ENCODE results near the gene BCAS3.
"Not testable (repeated sequence)": the region's sequence is repeated elsewhere in the genome, so short reads cannot be mapped to it uniquely, and the experiment has no call there.

BCAS3 gene

DNA sequence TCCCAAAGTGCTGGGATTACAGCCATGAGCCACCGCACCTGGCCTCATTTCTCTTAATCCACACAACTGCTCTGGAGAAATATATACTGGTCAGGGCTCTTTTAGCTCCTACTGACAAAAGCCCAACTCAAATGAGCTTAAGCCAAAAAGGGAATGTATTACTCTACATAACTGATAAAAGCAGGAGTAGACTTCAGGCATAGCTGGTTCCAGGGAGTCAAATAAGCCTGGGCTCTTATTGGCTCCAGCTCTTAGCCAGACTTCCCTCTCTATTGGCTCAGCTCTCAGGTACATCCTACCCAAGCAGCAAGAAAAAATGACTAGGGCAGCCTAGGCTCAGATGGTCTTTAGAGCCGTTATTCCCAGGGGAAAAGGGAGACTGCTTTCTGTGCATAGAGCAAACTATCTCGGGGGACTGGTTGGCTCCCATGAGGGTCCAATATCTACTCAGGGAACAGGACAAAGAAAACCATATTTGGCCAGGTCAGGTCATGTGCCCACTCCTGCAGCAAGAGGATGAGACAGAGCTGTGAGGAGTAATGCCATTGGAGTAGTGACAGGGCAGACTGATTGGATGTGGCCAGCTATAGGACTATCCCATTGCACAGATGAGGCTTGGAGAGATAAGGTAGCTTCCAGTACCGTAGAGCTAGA, 743.2 kb downstream of the BCAS3 start:
- no peak for DNase-seq

DNA sequence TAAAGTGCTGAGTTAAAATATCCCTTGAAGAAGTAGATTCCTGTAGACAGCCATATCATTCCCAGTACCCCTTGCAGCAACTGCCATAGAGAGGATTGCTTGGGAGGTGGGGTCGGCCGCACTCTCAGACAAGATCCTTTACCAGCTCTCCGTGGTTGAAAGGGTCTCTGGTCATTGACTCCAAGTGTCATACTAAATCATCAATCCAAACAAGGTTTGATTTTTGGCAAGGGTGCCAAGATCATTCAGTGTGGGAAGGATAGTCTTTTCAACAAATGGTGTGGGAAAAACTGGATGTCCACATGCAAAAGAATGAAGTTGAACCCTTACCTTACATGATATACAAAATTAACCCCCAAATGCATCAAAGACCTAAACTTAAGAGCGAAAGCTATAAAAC, 743.8 kb downstream of the BCAS3 start:
- no peak for DNase-seq

DNA sequence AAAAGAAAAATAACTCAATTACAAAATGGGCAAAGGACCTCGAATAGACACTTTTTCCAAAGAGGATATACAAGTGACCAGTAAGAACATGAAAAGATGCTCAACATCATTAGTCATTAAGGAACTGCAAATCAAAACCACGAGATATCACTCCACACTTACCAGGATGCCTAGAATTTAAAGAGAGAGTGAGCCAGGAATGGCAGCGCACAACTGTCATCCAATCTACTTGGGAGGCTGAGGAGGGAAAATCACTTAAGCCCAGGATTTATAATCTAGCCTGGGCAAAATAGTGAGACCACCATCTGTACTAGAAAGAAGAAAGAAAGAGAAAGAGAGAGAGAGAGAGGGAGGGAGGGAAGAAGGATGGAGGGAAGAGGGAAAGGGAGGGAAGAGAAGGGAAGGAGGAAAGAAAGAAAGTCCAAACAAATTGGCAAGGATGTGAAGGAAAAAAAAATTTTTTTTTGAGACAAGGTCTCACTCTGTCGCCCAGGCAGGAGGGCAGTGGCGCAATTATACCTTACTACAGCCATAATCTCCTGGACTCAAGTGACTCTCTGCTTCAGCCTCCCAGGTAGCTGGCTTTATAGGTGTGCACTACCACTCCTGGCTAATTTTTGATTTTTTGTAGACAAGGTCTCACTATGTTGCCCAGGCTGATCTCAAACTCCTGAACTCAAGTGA, 744.6 kb downstream of the BCAS3 start:
- no peak for DNase-seq

DNA sequence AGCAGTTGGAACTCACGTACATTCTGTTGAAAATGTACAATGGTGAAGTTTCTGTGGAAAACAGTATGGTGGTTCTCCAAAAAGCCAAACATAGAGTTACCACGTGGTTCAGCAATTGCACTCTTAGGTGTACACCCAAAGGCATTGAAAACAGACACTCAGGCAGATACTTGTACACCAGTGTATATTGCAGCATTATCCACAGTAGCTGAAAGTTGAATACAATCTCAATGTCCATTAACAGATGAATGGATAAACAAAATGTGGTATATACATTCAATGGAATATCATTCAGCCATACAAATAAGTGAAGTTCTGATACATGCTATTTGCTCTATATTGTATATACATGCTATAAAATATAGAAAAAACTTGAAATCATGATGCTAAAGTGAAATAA, 745.2 kb downstream of the BCAS3 start:
- no peak for DNase-seq

DNA sequence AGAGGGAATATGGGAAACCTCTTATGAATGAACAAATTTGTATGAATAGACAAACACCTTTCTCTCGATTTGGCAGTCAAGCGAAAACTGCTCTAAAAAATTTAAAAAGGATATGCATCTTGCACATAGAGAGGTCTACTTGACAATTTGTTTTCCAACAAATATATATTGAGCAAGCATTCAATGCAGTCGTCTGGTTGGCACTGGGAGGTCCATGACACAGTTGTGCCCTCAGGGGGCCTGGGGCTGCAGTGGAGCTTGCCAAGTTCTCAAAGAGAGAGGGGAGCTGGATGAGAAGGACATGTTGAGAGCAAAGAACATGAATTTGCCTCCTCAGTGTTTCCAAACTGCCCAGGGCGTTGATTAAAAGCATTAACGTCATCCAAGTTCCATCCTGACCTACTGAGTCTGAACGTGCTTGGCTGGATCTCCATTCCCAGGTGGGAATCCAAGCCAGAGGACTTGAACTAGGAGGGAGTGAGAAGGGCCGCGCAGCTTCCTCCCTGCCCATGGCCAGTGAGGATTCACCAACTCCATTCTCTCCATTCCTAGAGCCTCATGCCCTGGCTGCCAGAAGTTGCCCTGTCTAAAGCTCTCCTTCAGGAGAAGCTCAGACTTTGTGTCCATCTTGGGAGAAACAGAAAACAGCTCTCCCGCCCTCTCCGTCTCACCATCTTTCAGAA, 746.5 kb downstream of the BCAS3 start:
- DNase-seq: no peak

DNA sequence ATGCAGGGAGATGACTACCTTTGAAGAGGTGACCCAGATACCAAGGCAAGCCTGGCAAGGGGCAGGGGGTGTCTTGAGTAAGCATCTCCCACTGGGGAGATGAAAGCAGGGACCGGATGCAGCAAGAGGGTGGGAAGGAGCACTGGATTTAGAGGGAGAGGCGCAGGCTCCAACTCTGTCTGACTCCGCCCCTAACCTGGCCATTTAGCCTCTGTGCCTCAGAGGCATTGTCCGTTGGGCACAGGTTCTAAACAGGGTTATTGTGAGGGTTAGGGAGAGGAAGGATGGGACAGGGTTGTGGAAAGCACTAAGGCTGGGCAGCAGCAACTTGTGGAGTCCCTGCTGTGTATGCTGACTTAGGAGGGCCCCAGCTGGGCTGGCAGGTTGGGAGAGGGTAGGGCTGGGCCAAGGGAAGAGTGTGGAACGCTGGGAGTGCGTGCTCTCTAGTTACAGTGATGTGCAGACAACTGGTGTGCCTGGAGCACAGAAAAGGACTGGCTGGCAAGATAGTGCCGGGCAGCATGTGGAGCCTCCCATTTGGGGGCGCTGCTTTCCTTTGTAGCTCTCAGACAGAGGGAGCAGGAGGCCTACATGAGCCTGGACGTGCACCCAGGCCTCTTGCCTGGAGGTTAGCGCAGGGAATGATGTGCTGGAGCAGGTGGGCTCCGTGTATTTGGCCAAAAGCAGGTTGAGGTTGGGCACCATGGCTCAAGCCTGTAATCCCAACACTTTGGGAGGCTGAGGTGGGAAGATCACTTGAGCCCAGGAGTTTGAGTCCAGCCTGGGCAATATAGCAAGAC, 748.2 kb downstream of the BCAS3 start:
- no peak for DNase-seq

DNA sequence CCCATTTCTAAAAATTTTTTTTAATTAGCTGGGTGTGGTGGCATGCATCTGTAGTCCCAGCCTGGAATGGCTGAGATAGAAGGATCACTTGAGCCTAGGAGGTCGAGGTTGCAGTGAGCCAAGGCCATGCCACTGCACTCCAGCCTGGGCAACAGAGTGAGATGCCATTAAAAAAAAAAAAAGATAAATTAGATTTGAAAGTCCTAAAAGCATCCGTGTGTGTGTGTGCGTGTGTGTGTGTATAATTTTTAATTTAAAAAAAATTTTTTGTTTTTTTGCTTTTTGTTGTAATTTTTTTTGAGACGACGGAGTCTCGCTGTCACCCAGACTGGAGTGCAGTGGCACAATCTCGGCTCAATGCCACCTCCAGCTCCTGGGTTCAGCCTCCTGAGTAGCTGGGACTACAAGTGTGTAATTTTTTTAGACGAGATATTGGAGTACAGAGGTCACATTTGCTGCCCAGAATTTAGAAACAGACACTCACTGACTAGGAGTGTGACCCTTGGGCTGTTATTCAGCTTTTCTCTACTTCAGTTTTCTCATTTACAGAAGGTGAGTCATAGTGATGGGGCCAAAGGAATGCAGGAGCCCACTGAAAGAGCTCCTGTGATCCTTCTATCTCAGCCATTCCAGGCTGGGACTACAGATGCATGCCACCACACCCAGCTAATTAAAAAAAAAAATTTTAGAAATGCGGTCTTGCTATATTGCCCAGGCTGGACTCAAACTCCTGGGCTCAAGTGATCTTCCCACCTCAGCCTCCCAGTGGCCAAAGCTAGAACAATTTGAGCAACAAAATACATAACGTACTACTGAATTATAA, 749.0 kb downstream of the BCAS3 start:
- no peak for DNase-seq

DNA sequence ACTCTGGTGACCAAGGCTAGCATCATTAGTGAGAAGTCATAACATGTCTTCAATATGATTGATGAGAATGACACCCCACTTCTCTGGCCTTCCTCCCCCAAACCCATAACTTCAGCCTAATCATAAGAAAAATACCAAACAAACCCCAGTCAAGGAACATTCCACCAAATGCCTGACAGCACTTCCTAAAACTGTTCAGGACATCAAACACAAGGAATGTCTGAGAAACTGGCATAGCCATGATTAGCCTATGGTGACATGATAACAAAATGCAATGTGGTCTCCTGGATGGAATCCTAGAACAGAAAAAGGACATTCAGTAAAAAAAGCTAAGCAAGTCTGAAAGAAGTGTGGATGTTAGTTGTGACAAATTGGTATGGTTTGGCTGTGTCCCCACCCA, 749.9 kb downstream of the BCAS3 start:
- no peak for DNase-seq

DNA sequence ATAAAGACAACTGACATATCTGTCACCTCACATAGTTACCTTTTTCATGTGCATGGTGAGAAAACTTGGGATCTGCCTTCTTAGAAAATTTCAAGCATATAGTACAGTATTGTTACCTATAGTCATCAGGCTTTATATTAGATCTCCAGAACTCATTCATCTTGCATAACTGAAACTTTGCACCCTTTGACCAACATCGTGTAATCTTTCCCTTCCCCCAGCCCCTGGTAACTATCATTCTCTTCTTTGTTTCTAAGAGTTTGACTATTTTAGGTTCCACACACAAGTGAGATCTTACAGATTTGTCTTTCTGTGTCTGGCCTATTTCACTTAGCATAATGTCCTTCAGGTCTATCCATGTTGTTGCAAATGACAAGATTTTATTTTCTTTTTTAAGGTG, 751.6 kb downstream of the BCAS3 start:
- DNase-seq: no peak

DNA sequence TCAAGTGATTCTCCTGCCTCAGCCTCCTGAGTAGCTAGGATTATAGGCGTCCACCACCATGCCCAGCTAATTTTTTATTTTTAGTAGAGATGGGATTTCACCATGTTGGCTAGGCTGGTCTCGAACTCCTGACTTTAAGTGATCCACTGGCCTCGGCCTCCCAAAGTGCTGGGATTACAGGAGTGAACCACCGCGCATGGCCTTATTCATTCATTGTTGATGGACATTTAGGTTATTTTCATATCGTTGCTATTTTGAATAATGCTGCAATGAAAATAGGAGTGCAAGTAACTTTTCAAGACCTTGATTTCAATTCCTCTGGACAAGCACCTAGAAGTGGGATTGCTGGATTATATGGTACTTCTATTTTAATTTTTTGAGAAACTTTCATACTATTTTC, 752.2 kb downstream of the BCAS3 start:
- DNase-seq: not testable (repeated sequence)

DNA sequence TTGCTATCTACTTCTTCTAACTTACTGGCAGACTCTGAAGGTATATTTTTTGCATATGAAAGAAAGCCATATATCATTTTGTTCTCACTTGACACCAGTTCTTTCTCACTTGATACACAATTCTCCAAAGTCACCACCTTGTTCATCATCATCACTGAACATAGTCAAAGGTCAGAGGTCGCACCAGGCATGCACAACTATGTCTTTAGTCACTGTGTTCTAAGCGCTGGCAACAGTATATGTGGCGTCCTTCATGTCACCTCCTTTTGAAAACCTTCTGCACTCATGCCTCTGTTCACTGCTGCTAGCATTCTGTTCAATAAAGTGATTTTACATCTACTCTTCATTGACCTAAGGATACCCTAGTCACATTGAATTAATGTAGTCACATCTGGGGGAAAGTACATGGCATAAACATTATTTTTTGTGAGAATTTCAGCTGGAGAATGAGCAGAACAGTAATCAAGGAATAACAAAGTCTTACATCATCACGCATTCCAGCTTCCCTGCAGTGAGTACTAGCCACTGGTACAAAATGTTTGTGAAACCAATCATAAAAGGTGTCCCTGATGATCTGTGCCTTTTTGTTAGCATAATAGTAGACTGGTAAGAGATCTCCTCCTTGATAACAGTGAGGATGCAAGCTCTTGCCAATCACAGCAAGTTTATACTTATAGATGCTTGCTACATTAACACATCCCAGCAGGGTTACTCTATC, 754.1 kb downstream of the BCAS3 start:
- DNase-seq: no peak

DNA sequence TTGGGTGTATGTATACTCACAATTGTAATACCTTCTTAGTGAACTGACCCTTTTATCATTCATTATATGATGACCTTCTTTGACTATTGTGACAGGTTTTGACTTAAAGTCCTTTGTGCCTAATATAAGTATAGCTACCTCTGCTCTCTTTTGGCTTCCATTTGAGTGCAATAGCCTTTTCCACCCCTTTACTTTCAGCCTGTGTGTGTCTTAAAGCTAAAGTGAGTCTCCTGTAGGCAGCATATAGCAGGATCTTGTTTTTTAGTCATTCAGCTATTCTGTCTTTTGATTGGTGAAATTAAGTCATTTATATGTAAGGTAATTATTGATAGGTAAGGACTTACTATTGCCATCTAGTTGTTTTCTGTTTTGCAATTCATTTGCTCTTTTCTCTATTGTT, 758.6 kb downstream of the BCAS3 start:
- no peak for DNase-seq

DNA sequence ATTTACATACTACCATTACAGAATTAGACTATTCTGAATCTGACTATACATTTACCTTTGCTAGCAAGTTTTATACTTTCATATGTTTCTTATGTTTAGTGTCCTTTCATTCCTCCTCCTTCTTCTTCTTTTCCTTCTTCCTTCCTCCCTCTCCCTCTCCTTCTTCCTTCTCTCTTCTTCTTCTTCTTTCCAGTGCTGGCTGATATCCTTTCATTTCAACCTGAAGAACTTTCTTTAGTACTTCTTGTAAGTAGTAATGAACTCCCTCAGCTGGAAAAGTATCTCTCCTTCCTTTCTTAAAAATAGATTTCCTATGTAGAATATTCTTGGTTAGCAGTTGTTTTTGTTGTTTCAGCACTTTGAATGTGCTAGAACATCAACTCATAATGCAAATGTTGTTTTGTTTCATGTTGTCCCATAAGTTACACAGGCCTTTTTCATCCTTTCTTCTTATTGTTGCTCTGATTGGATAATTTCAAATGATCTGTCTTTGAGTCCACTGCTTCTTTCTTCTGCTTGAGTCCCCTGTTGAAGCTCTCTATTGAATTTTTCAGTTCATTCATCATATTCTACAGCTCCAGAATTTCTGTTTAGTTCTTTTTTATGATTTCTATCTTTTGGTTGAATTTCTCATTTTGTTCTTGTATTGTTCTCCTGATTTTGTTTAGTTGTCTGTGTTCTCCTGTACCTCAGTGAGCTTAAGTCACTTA, 759.5 kb downstream of the BCAS3 start:
- DNase-seq: no peak

DNA sequence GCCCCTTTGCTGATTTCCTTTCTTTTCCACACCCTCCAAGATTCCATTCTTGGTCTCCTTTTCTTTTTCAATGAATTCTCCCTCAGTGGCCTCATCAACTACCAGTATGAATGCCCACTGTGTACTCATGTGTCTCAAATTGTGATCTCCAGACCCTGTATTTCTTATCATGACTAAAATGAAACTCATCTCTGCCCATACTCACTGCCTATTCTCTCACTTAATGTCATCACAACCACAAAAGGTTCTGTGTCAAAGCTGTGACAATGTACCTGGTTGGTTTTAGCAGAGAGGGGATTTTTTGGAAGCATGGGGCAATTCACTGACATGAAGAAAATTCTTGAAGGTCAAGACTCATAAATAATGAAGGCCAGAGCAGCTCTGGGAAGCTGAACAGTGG, 763.0 kb downstream of the BCAS3 start:
- DNase-seq: no peak

DNA sequence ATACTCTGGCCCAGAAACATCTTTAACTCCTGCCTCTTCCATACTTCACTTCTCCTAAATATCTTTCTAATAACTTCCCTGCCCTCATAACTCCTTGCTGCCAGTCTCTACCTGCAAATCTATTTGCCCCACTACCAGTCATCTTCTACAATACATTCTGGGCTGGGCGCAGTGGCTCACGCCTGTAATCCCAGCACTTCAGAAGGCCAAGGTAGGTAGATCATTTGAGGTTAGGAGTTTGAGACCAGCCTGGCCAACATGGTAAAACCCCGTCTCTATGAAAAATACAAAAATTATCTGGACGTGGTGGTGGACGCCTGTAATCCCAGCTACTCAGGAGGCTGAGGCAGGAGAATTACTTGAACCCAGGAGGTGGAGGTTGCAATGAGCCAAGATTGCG, 763.9 kb downstream of the BCAS3 start:
- DNase-seq: not testable (repeated sequence)

DNA sequence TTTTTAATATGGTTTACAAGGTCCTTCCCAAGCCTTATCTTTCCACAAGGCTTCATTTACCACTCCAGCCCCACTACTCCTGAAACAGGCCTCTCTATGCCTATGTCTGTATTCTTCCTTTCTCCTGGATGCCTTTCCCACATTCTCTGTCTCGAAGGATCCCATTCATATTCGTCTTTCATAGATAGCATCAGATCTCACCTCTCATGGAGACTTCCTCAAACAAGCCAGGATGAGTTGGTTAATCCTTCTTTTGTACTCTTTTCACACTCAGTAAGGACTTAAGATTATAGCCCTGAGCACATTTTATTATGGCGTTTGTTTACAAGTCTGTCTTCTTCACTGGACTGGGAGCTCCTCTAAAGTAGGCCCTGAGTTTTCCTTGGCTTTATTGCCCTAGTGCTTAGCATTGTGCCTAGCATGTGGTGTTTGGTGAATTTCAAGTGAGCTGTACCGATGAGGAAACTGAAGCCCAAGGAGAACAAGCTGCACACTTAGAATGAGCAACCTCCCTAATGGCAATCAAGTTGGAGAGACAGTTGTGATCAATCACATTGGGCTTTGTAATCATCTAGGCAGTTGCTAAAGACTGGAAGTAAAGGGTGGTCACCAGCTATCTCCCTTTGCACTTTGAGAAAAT, 764.6 kb downstream of the BCAS3 start:
- DNase-seq: no peak
